Stimulated activated CD4-positive, alpha-beta T cell treated with anti-CD3 and anti-CD28 coated beads, Interleukin-2, amount 100 ng/mL, for 24 hours (primary cell): ENCODE results near the gene EXOC4.
"Not testable (repeated sequence)": the region's sequence is repeated elsewhere in the genome, so short reads cannot be mapped to it uniquely, and the experiment has no call there.

Source experiments
- DNase-seq, 2 donors: peaks; one replicate each; pipeline ENCODE4 v3.0.0-alpha.2; 2020

The EXOC4 gene

GRCh38 chr7:133773601-133774000, 520.7 kb downstream of the EXOC4 start:
- no peak for DNase-seq

DNA sequence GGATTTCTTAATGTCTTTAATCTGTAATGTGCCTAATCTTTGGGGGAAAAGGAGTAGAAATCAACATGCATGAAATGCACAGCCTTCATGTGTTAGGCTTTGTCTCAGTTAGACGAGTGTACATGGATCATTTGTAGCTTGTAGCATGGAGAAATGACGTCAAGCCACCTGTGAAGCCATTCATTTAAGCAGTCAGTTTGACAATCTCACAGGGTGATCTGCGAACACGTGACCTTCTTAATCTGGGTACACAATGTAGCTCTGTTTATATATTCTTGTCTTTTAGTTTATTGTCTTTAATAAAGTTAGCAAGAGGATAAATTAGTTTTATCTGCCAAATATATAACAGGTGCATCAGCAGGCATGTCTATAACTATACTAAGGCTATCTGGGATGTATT, 522.3 kb downstream of the EXOC4 start:
- no peak for DNase-seq

DNA sequence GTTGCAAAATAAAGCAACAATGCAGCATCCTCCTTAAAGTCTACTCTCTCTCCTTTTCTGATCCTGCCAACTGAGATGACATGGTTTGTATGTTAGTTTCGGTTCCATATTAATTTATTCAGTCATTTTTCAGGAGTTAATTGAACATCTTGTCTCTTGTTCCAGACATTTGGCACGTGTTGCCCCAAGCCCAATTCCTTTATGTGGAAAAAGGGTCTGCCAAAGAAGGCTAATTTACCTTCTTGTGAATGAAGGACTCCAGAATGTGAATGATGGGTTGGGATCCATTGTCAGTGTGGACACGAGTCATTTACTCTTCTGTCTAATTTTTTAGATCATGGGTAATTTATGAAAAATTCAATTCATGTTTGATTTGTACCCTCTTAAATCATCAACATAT, 523.4 kb downstream of the EXOC4 start:
- DNase-seq: no peak

DNA sequence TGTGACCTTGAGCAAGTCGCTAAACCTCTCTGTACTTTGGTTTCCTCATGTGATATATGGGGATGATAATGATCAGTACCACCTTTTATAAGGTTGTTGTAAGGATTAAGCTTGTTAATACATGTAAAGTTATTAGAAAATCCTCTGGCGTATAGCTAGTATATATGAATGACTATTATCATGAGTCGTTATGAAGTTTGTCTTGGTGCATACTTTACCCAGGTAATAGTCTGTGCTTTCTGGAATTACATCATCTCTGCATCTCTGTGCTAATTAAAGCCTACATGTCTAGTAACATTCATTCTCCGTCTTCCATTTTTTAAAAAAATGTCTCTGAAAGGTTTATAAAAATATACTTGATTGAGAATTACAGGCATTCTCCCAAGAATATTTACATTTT, 524.8 kb downstream of the EXOC4 start:
- DNase-seq: no peak

GRCh38 chr7:133778472-133778871, 525.6 kb downstream of the EXOC4 start:
- DNase-seq: no peak

- DNase-seq: not testable (repeated sequence)
Observed at GRCh38 chr7:133779538-133779937, 526.7 kb downstream of the EXOC4 start.

DNA sequence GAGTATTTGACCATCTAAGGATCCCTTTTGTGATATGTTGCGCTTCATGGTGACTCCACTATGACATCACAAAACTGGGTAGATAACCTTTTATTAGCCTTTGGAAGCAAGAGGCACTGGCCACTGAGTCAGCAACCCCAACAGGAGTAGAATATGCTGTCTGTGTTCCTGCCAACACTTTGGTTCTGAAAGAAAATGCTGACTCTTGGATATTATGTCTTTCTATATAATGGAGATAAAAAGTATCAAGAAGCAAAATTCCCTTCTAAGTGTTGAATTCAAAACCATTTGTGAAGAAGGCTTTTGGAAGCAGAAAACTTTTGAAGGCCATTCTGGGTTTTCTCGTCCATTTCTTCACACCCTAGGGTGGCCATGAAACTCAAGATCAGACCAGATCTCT, 528.0 kb downstream of the EXOC4 start:
- DNase-seq: no peak

DNA sequence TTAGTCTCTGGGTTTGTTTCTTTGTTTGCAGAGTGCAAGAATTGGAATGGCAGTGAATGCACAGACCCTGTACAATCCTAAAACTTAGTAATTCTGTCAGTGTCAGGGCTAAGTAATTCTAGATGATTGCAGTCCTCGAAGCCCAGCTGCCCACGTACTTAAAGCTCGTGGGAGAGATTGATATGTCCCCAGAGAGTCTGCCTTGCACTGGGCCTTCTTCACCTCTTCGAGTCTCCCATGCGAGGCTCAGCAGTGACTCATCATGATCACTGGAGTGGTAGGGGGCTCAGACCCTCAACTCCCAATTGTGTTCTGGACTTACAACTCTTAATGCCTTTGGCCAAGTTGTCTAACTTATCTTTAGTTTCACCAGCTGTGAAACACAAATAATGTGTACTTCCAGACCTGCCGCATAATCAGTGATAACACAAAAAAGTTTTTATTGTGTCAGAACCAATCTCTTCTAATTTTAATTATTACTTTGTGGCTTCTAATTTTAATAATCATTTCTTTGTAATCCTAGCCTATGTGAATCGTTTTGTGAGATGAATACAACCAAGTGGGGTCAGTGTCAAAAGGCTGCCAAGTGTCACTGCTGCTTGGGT, 528.7 kb downstream of the EXOC4 start:
- no peak for DNase-seq

DNA sequence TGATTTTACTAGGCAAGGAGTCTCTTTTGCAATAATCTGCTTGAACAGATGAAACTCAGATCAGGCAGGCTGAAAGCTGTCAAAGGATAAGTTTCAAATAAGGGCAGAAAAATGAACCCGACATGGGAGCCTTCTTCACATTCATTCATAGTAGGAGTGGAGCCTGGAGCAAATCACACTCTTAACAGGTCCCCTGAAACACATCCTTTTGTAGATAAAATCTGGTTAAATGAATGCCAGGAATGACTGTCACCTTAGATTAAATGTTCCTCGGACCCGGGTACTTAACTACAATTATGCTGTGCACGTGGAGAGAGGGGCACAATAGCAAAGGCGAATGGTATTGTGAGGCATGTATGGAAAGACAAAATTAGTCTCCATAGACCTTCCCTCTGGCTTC, 529.6 kb downstream of the EXOC4 start:
- DNase-seq: no peak

DNA sequence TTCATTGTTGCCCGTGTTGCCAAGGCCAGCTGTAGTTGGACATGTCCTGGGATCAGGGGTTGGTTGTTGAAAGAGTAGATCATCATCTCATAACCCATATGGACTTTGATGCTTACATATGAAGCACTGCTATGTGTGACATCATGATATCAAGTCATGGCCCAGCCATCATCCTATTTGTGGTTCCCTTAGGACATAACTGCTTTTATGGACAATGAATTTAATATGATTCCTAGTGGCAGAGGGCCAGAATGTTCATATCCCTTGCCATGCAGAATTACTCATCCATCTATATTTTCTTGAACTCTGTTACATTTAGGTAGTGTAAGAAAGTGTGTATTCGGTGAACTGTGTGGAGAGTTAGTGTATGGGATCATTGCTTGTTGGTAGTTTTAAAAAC, 530.4 kb downstream of the EXOC4 start:
- no peak for DNase-seq

DNA sequence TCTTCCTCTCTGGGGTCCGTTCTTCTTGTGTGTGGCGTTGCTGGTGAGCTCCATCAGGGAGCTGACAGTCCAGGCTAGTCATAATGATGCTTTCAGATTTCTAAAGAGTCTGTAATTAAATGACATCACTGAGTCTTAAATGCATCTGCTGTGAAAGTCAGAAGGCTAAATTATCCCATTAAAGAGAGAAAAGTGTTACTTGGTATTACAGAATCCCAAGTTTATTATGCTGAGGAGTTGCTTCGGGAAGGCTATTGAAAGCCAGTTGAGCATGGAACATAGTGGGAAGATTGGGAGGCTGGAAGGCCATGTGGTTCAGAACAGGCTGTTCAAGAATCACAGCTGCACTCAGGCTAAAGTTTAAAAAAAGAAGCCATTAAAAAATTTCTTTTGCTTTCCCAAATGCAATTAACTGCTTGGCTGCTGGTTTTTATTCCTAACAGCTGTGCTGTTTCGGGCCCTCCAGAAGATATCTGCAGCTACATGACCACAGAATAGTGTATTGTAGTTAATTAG, 531.7 kb downstream of the EXOC4 start:
- no peak for DNase-seq

DNA sequence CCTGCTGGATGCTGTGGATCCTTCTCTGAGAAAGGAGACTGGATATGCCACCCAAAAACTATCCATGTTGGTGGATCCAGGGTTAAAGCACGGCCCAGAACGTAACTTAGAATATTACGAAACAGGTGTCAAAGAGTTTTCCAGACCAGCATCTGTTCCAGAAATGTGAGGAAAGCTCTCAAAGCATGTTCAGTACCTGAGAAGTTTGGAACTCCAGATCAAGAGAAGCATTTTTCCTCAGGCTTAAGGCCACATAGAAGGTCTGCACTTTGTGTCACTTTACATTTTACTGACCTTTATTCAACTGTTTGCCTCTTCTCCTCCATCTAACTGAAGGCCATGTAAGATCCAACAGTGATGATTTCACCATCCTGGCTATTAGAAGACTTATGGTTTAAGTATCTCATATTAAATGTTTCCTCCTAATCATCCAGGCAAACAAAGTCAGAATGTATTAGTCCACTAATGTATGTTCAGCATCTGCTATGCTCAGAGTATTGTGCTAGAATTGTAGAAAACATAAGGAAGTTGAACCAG, 533.6 kb downstream of the EXOC4 start:
- DNase-seq: no peak

- no peak for DNase-seq
Observed at GRCh38 chr7:133789974-133790373, 537.1 kb downstream of the EXOC4 start.

GRCh38 chr7:133790911-133791310, 538.0 kb downstream of the EXOC4 start:
- no peak for DNase-seq

- DNase-seq: no peak
Observed at GRCh38 chr7:133794479-133794878, 541.6 kb downstream of the EXOC4 start.

- DNase-seq: no peak
Observed at GRCh38 chr7:133795068-133795665, 542.3 kb downstream of the EXOC4 start.

GRCh38 chr7:133796782-133797745, 544.2 kb downstream of the EXOC4 start:
- DNase-seq: no peak

- DNase-seq: no peak
Observed at GRCh38 chr7:133797818-133798520, 545.1 kb downstream of the EXOC4 start.

- no peak for DNase-seq
Observed at GRCh38 chr7:133801341-133801740, 548.5 kb downstream of the EXOC4 start.

DNA sequence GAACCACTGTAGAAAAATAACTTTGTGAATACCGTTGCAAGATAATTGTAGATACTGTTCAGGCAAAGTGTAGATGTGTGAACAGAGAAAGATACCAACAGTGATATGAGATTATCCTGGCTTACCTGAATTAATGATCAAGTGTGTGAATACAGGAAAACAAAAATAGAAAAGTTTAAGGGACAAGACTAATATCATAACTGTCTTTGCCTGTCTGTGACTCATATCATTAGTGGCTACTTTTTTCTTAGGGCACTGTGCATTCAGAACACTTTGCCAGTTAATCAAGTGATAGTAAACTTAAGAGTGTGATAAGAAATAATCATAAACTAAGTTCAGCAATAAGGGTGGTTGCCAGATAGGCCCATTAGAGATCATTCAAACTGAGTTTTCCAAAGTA, 551.2 kb downstream of the EXOC4 start:
- DNase-seq: no peak

DNA sequence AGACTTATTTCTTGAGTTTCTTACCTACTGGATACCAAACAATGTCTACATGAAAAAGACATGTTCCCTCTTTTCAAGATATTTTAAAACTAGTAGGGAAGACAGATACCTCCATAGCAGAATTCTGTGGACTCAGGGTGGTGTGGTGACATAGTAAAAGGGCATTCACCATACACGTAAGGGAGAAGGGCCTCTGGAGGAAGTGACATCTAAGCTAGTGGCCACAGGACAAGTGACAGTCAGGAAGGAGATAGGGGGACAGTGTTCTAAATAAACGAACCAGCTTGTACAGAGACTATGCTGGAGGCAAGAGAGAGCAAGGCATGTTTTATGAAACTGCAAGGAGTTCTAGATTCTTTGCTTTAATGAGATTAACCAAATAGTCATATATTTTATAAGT, 552.5 kb downstream of the EXOC4 start:
- DNase-seq: no peak

GRCh38 chr7:133807624-133808492, 555.0 kb downstream of the EXOC4 start:
- DNase-seq: no peak
